Lower leg skin (tissue), 3 donors: Measurements from ENCODE around the gene KRT80.

Source experiments
- POLR2A ChIP-seq, 2 donors: fragments of 450-650 bp; IDR thresholded peaks; one replicate each; pipeline ENCODE4 v1.6.1; 2016 to 2017; ENCODE audit warnings: antibody characterized with exemption in 2 of 2, mild to moderate bottlenecking in 1 of 2, moderate library complexity in 1 of 2
- TF ChIP-seq, protein P1 (sequence below), 3 donors: fragments of 450-650 bp; IDR thresholded peaks; one replicate each; pipeline ENCODE4 v1.5.1; 2016; ENCODE audit warnings: antibody characterized with exemption in 3 of 3, mild to moderate bottlenecking in 3 of 3, moderate library complexity in 2 of 3

DNA sequence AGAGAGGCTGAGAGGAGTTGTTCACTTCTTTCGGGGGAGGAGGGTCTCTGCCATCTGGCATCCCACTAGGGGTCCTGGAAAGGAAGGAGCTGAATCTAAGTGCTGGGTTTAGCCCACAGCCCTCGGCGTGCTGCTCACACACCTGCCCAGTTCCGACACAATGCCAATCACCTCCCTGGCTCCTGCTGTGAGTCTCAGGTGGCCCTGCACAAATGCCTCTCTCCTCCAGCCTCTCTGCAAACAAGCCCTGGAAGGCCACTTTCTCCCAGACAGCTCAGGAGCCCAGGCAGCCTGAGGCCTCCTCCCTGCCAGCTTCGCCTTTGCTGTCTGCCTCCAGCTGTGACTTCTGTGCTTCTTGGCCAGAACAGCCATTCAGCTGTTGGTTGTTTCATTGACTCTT lies 61.1 kb downstream of the KRT80 start:
- TF ChIP-seq, protein P1, sequence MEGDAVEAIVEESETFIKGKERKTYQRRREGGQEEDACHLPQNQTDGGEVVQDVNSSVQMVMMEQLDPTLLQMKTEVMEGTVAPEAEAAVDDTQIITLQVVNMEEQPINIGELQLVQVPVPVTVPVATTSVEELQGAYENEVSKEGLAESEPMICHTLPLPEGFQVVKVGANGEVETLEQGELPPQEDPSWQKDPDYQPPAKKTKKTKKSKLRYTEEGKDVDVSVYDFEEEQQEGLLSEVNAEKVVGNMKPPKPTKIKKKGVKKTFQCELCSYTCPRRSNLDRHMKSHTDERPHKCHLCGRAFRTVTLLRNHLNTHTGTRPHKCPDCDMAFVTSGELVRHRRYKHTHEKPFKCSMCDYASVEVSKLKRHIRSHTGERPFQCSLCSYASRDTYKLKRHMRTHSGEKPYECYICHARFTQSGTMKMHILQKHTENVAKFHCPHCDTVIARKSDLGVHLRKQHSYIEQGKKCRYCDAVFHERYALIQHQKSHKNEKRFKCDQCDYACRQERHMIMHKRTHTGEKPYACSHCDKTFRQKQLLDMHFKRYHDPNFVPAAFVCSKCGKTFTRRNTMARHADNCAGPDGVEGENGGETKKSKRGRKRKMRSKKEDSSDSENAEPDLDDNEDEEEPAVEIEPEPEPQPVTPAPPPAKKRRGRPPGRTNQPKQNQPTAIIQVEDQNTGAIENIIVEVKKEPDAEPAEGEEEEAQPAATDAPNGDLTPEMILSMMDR (IDR thresholded peaks at IDR 0.05) = no peak
- TF ChIP-seq POLR2A (IDR thresholded peaks at IDR 0.05) = no peak
